HG03159 (cell line): ENCODE data around the gene NXF2.
"Not testable (repeated sequence)": the region's sequence is repeated elsewhere in the genome, so short reads cannot be mapped to it uniquely, and the experiment has no call there.

Experiments
- ATAC-seq: cut with Tn5 transposase; IDR thresholded peaks from one replicate; pipeline ENCODE4 v1.9.1; 2021; ENCODE audit warnings: mild to moderate bottlenecking, moderate library complexity; ENCODE audit not compliant: unreplicated experiment

The NXF2 gene

GRCh38 chrX:102246893-102247292 is at the start of gene NXF2:
Gene NXF2 (plus strand): TSS chrX:102247167. CDS start chrX:102307079, 59,912 bp downstream.
- ATAC-seq = not testable (repeated sequence)

GRCh38 chrX:102207940-102208339 is 39.0 kb upstream of the NXF2 start:
- not testable (repeated sequence) for ATAC-seq

DNA sequence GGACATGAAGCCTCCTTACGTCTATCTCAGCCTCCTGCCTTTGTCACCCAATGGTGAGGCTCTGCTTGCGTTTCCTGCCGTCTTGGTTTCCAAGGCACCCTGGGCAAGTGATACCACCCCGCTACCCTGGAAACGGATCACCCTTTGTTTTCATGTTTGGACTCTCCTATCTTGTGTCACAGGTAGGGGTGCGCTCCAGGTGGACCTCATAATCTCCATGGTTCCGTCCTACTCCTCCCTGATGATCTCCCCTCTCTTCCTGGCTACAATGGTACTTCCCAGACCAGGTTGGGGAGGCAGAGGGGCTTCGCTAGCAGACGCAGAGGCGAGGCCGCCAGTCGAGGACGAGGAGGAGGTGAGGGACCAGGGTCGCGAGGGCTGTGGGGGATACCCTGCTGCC is 32.0 kb upstream of the NXF2 start, which contains the start of gene TCP11X1:
Gene TCP11X1 (plus strand): TSS at position 316 of the 400 bp plus-strand sequence.
- not testable (repeated sequence) for ATAC-seq

DNA sequence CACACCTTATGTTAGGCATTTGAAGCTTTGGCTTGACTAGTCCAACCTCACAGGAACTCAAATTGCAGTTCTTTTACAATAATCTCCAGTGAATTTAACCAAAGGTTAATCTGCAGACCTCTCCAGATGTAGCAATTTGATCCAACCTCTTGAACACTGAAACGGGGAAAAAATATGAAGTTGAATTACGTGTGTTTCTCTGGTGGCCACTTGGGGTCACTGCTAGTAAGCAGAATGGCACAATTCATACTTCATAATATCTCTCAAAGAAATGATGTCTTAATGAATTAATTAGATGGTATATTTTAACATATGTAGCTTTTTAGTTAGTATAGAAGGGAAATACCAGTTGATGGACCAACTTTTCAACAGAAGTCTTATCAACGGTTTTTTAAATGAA is 30.5 kb upstream of the NXF2 start:
- ATAC-seq = peak; percentile 62

DNA sequence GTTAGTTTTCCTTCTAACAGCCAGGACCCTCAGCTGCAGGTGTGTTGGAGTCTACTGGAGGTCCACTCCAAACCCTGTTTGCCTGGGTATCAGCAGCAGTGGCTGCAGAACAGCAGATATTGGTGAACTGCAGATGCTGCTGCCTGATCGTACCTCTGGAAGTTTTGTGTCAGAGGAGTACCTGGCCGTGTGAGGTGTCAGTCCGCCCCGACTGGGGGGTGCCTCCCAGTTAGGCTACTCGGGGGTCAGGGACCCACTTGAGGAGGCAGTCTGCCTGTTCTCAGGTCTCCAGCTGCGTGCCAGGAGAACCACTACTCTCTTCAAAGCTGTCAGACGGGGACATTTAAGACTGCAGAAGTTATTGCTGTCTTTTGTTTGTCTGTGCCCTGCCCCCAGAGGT is 11.3 kb upstream of the NXF2 start:
- ATAC-seq = not testable (repeated sequence)

DNA sequence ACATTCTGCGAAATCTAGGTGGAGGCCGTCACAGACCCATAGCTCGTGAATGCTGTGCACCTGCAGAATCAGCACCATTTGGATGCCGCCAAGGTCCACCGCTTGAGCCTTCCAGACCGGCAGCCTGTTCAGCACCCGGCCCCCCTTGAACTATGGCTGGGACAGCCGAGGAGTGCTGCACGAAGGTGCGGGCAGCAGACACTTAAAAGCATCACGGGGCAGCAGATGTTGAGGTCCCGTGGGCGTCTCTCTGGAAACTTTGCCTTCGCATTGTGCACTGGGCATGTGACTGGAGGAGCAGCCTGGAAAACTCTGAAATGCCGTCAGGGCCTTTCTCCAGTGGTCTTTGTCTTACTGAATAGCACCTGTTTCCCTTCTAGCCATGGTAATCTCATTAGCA is 6.7 kb upstream of the NXF2 start:
- ATAC-seq = not testable (repeated sequence)

DNA sequence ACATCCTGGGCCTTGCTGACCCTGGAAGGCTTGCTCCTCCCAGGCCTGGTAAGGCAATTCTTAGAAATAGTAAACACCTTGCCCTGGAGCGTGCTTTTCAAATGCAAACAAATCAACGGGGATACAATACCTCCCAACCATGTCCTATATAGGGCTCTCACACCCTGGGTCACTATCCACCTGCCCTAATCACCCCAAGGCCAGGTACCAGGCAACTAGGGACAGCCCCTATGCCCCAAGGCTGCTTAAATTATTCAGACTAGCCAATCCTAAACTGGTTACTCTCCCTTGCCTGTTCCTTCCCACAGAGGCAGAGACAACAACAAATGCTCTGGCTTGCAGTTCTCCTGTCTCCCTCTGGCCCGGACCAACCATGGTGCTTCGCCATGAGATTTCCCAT is 25.3 kb downstream of the NXF2 start:
- ATAC-seq = not testable (repeated sequence)

DNA sequence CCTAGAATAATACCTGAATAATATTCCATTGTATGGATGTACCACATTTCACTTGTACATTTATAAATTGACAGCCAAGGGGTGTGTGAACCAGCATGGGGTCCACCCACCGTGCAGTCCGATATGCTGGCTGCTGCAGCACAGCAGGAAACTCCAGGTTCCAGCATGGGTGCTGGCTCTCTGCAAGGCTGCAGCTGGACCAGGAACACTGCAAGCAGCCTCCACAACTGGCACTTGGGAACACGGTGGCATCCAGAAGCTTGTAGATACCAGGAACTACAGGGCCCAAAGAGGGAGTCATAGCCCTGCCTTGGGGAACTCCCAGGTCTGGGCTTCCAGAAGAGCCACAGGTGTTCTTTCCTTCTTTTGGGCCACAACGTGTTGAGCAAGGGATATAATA is 91.2 kb downstream of the NXF2 start:
- ATAC-seq = no peak

DNA sequence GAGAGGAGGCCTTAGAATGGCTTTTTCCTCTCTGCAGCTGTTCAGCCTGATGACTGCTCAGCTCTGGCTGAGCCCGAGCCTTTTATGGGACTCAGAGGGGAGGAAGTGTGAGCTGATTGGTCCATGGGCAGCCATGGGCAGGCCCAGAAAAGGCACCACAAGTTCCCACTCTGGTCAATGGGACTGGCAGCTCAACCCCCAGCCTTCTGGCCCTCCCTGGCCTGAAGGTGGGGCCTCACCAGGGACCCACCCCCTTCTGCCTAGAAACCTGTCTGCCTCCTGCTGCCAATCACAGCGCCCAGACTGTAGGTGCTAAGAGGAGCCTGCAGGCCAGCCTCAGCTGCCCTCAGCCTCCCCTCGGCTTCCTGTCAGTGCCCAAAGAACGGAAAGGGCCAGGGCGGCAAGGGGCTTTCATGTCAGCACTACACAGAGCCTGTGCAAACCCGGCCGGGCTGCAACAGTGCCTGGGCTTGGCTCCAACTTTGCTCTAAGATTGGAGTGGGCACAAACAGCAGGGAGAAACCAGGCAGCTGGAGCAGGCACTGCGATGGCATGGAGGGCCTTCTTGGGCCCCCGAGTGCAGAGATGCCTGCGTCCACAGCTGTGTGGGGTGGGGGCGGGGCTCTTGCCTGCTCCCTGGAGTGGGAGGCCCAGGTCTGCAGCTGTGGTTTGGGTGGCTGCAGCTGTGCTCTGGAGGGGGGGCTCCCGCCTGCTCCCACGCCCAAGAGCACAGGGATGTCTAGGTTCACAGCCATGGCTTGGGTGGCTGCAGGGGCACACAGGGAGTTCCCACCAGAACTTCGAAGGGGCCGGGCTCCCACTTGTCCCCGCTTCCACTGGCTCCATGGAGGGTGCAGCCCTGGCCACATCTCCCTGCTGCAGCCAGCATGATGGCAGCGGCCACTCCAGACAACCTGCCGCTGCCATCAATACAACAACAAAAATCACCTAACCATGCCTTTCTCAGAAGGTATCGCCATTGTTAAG is 92.6 kb downstream of the NXF2 start:
- no peak for ATAC-seq

DNA sequence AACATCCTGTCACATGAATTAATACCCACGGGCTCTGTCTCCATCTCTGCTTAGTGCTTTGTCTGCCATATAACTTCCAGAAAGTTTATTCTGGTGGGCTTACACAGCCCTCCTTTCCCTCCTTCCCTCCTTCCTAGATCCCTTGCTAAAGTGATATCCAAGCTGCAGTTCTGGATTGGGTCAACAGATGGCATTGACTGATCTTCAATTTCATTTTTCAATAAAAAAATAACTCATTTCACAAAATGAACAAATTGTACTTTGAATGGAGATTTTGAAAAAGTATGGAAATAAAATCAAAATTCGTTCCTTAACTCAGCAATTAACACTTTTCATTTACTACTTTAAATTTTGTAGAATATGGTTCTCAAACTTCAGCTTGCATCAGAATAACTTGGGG is 94.9 kb downstream of the NXF2 start:
- no peak for ATAC-seq

GRCh38 chrX:102345916-102346315 is 98.9 kb downstream of the NXF2 start:
- ATAC-seq = no peak
